Gastroesophageal sphincter (tissue), 4 donors: Measurements from ENCODE around the gene PJVK. TPM values are rescaled to one million over a fixed set of nuclear protein-coding genes. Genes with fewer than 3 reads are reported as not detected.

Experiments used
- ATAC-seq: fragments of 150-250 bp; one replicate; pipeline ENCODE4 v1.9.1; 2016; ENCODE audit warnings: mild to moderate bottlenecking, moderate library complexity
- H3K27ac ChIP-seq, 4 donors: fragments of 200-600 bp; sonication (generic) in 3 of 4; 1 replicate in 3 of 4; 2 replicates in 1 of 4; pipeline ENCODE4 v1.5.1; 2016 to 2019
- H3K27me3 ChIP-seq: fragments of 200-600 bp; sonication (generic); one replicate; pipeline ENCODE4 v1.5.1; 2019
- H3K36me3 ChIP-seq, 2 donors: fragments of 200-600 bp; sonication (generic); one replicate each; pipeline ENCODE4 v1.5.1; 2019; ENCODE audit warnings: control low read depth in 1 of 2
- H3K4me1 ChIP-seq, 3 donors: fragments of 200-600 bp; sonication (generic); 1 replicate in 2 of 3; 2 replicates in 1 of 3; pipeline ENCODE4 v1.5.1; 2016 to 2019; ENCODE audit warnings: control low read depth in 2 of 3
- H3K4me3 ChIP-seq, 2 donors: fragments of 200-600 bp; sonication (generic); one replicate each; pipeline ENCODE4 v1.5.1; 2019; ENCODE audit warnings: mild to moderate bottlenecking in 1 of 2, moderate library complexity in 1 of 2
- H3K9me3 ChIP-seq, 3 donors: fragments of 200-600 bp; sonication (generic); one replicate each; pipeline ENCODE4 v1.5.1; 2017 to 2019; ENCODE audit warnings: control low read depth in 2 of 3
- EP300 ChIP-seq: sonication (generic); formaldehyde crosslinking; IDR thresholded peaks from one replicate; pipeline ENCODE4 v1.6.1; 2017; ENCODE audit warnings: antibody characterized with exemption, mild to moderate bottlenecking
- POLR2A ChIP-seq, 2 donors: fragments of 450-650 bp; IDR thresholded peaks; one replicate each; pipeline ENCODE4 v1.6.1; 2017; ENCODE audit warnings: antibody characterized with exemption in 2 of 2, mild to moderate bottlenecking in 2 of 2, moderate library complexity in 1 of 2
- POLR2AphosphoS5 ChIP-seq: sonication (generic); formaldehyde crosslinking; IDR thresholded peaks from one replicate; pipeline ENCODE4 v1.6.1; 2017; ENCODE audit warnings: antibody characterized with exemption
- WGBS, 2 donors: methylation state at CpG; one replicate each; pipeline ENCODE4 v1.1.5; 2018; ENCODE audit warnings: low coverage in 1 of 2; 5-methylcytosine and 5-hydroxymethylcytosine counted together
- total RNA-seq, 4 donors: library from RNA; depleted of rRNA; stranded (reverse); fragments of >200 nt; gene quantifications; one replicate each; pipeline ENCODE4 v1.1.0, GENCODE V29; 2016
- TF ChIP-seq, protein P1 (sequence below), 4 experiments: fragments of 200-600 bp in 2 of 4; fragments of 450-650 bp in 2 of 4; sonication (generic) in 1 of 4; IDR thresholded peaks; one replicate each; pipeline ENCODE4 v1.5.1; 2017 to 2019; ENCODE audit warnings: antibody characterized with exemption in 4 of 4, mild to moderate bottlenecking in 2 of 4, moderate library complexity in 2 of 4

Gene PJVK
- total RNA-seq, 4 donors from 2014 or later = 2.9 to 4.7 (median 3.9) TPM

GRCh38 chr2:178428396-178428806 lies 22.8 kb upstream of the PJVK start:
- H3K36me3 ChIP-seq = peaks cover 3 to 80% of the 10 kb centered on the region in 2 donors
- ATAC-seq = no peak

DNA sequence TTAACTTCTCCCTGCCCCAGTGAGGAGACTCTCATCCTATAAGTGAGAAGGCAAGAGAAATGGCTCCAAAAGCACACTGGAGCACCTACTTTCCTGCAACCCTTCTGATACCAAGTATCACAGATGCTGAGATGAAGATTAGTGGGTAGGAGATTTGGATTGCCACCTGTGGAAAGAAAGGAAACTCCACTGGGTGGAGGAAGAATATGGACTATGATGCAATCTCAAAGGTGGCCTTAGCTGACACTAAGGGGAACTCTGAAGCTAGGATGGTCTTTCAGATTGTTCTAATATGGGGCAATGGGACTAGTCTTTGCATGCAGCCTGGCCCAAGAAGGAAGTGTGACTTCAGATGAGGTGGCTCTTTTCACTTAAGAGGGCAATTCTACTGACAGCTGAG lies 21.8 kb upstream of the PJVK start:
- no peak overlapping the region for H3K4me3 ChIP-seq
- H3K36me3 ChIP-seq = peaks cover 3 to 84% of the 10 kb centered on the region in 2 donors
- no peaks in the 10 kb centered on the region for H3K4me1 ChIP-seq
- no peak for TF ChIP-seq POLR2A (IDR thresholded peaks at IDR 0.05)
- TF ChIP-seq POLR2AphosphoS5 = no peak
- TF ChIP-seq EP300 = no peak
- TF ChIP-seq, protein P1, sequence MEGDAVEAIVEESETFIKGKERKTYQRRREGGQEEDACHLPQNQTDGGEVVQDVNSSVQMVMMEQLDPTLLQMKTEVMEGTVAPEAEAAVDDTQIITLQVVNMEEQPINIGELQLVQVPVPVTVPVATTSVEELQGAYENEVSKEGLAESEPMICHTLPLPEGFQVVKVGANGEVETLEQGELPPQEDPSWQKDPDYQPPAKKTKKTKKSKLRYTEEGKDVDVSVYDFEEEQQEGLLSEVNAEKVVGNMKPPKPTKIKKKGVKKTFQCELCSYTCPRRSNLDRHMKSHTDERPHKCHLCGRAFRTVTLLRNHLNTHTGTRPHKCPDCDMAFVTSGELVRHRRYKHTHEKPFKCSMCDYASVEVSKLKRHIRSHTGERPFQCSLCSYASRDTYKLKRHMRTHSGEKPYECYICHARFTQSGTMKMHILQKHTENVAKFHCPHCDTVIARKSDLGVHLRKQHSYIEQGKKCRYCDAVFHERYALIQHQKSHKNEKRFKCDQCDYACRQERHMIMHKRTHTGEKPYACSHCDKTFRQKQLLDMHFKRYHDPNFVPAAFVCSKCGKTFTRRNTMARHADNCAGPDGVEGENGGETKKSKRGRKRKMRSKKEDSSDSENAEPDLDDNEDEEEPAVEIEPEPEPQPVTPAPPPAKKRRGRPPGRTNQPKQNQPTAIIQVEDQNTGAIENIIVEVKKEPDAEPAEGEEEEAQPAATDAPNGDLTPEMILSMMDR (IDR thresholded peaks at IDR 0.05) = no peak
- no peak for ATAC-seq
- H3K27me3 ChIP-seq = no peaks in the 10 kb centered on the region
- no peak overlapping the region for H3K27ac ChIP-seq
- peaks cover 0 to 6% (median 0%) of the 10 kb centered on the region in 3 donors for H3K9me3 ChIP-seq

More at GRCh38 chr2:178428396-178428806, 22.8 kb upstream of the PJVK start:
- 43 to 73% methylated on average over 1 of the region's 1 CpG for WGBS, 2 donors
- TF ChIP-seq POLR2AphosphoS5 (no peak), EP300 (no peak), POLR2A (IDR thresholded peaks at IDR 0.05) (no peak)
- TF ChIP-seq, protein P1 (IDR thresholded peaks at IDR 0.05) = no peak
- no peaks in the 10 kb centered on the region for H3K27me3 ChIP-seq
- no peak overlapping the region for H3K27ac ChIP-seq
- no peak overlapping the region for H3K4me3 ChIP-seq
- no peaks in the 10 kb centered on the region for H3K4me1 ChIP-seq
- H3K9me3 ChIP-seq = peaks cover 0 to 6% (median 0%) of the 10 kb centered on the region in 3 donors

- Histone ChIP-seq H3K4me3 (no peak overlapping the region), H3K4me1 (no peaks in the 10 kb centered on the region), H3K36me3 (peaks cover 3 to 98% of the 10 kb centered on the region in 2 donors), H3K27me3 (no peaks in the 10 kb centered on the region), H3K9me3 (no peaks in the 10 kb centered on the region), H3K27ac (no peak overlapping the region)
- TF ChIP-seq POLR2AphosphoS5 (no peak), POLR2A (IDR thresholded peaks at IDR 0.05) (no peak)
- TF ChIP-seq, protein P1 (IDR thresholded peaks at IDR 0.05) = no peak
- no peak for ATAC-seq
- WGBS, 2 donors = 81 to 90% methylated on average over 2 of the region's 2 CpGs
Measured at GRCh38 chr2:178436662-178437061, 14.5 kb upstream of the PJVK start.

- H3K36me3 ChIP-seq = peaks cover 0 to 98% of the 10 kb centered on the region in 2 donors
- 73 to 91% methylated on average over 2 of the region's 2 CpGs for WGBS, 2 donors
- TF ChIP-seq POLR2A (IDR thresholded peaks at IDR 0.05) (no peak), EP300 (no peak), POLR2AphosphoS5 (no peak)
Measured at GRCh38 chr2:178441426-178441825, 9.8 kb upstream of the PJVK start.

GRCh38 chr2:178448968-178449661 lies 2.1 kb upstream of the PJVK start:
- H3K27ac ChIP-seq = peak overlapping the region in 2 of 4 donors; percentile 94 to 96
- peaks cover 3 to 35% (median 12%) of the 10 kb centered on the region in 3 donors for H3K4me1 ChIP-seq
- H3K27me3 ChIP-seq = no peaks in the 10 kb centered on the region
- H3K9me3 ChIP-seq = no peaks in the 10 kb centered on the region
- H3K36me3 ChIP-seq = peaks cover 0 to 40% of the 10 kb centered on the region in 2 donors
- peak overlapping the region in 1 of 2 donors; percentile 64 for H3K4me3 ChIP-seq
- 40 to 46% methylated on average over 4 of the region's 4 CpGs for WGBS, 2 donors
- TF ChIP-seq POLR2AphosphoS5 (no peak), EP300 (no peak), POLR2A (IDR thresholded peaks at IDR 0.05) (no peak)
- TF ChIP-seq, protein P1 (IDR thresholded peaks at IDR 0.05) = no peak
- ATAC-seq = no peak

More at GRCh38 chr2:178441426-178441825, 9.8 kb upstream of the PJVK start:
- Histone ChIP-seq H3K27ac (no peak overlapping the region), H3K27me3 (no peaks in the 10 kb centered on the region), H3K4me1 (peaks cover 0 to 4% (median 0%) of the 10 kb centered on the region in 3 donors), H3K9me3 (no peaks in the 10 kb centered on the region), H3K4me3 (no peak overlapping the region)
- no peak for ATAC-seq
